A673 (cell line): ENCODE results near the gene ATXN3. TPM values are rescaled to one million over a fixed set of nuclear protein-coding genes. Genes with fewer than 3 reads are reported as not detected.

Source experiments
- BruUV-seq: library from RNA; stranded (reverse); fragments of 400-500 nt; replicated peaks from 2 replicates; lab custom pipeline; 2021; lab: Mats Ljungman, UMichigan
- CTCF ChIA-PET: fragments of 300-600 bp; sonication (Branson Sonifier 250); formaldehyde crosslinking; loops from one replicate; lab custom pipeline; 2022; ENCODE audit warnings: antibody characterized with exemption; lab: Charles Lee
- POLR2A ChIA-PET: fragments of 300-600 bp; sonication (Branson Sonifier 250); formaldehyde crosslinking; loops from one replicate; lab custom pipeline; 2022; ENCODE audit warnings: antibody characterized with exemption; ENCODE audit not compliant: low non-redundant PET; lab: Charles Lee
- DNase-seq: peaks from one replicate; pipeline ENCODE4 v3.0.0-alpha.2; 2015; ENCODE audit warnings: low spot score
- H3K27ac ChIP-seq: fragments of 200-600 bp; sonication (generic); 2 replicates; pipeline ENCODE4 v1.5.1; 2016; ENCODE audit warnings: mixed run types, low read depth, mild to moderate bottlenecking, mixed read lengths, antibody characterized with exemption, low read length; ENCODE audit not compliant: poor library complexity, severe bottlenecking
- H3K27me3 ChIP-seq: fragments of 200-600 bp; sonication (generic); replicated peaks from 2 replicates; pipeline ENCODE4 v1.6.1; 2017; ENCODE audit warnings: mixed run types, low read depth, mild to moderate bottlenecking, mixed read lengths, antibody characterized with exemption, low read length; ENCODE audit not compliant: insufficient read depth, poor library complexity
- H3K36me3 ChIP-seq: fragments of 200-600 bp; sonication (generic); 2 replicates; pipeline ENCODE4 v1.6.1; 2016; ENCODE audit warnings: mixed run types, mild to moderate bottlenecking, mixed read lengths, antibody characterized with exemption, low read length; ENCODE audit not compliant: insufficient read depth, poor library complexity, severe bottlenecking
- H3K4me1 ChIP-seq: fragments of 200-600 bp; sonication (generic); 2 replicates; pipeline ENCODE4 v1.6.1; 2017; ENCODE audit warnings: mixed run types, mild to moderate bottlenecking, mixed read lengths, antibody characterized with exemption, low read length; ENCODE audit not compliant: insufficient read depth, poor library complexity, severe bottlenecking
- H3K4me3 ChIP-seq: fragments of 200-600 bp; sonication (generic); 2 replicates; pipeline ENCODE4 v1.5.1; 2016; ENCODE audit warnings: low read depth, mixed run types, mild to moderate bottlenecking, mixed read lengths, low read length; ENCODE audit not compliant: poor library complexity, severe bottlenecking
- H3K9me3 ChIP-seq: fragments of 200-600 bp; sonication (generic); 2 replicates; pipeline ENCODE4 v1.6.1; 2016; ENCODE audit warnings: mixed run types, low read depth, mild to moderate bottlenecking, mixed read lengths, antibody characterized with exemption, low read length; ENCODE audit not compliant: poor library complexity, severe bottlenecking
- EZH2 ChIP-seq: fragments of 200-600 bp; sonication (generic); IDR thresholded peaks from 2 replicates; pipeline ENCODE4 v1.6.1; 2017; ENCODE audit warnings: borderline replicate concordance, low read depth, mild to moderate bottlenecking, mixed read lengths, antibody characterized with exemption, low read length; ENCODE audit not compliant: poor library complexity, severe bottlenecking
- intact Hi-C: fragments of 100-400 bp; cut with micrococcal nuclease; formaldehyde crosslinking; loops from one replicate; pipeline ENCODE4 v1.10.0; 2022; ENCODE audit not compliant: unreplicated experiment
- total RNA-seq: library from RNA; stranded (reverse); gene quantifications from 2 replicates; pipeline ENCODE4 v1.2.3, GENCODE V29; 2021
- TF ChIP-seq, protein P1 (sequence below): fragments of 300-800, 200-600 bp; sonication (generic); conservative IDR thresholded peaks from 2 replicates; pipeline ENCODE4 v1.5.1; 2017; ENCODE audit warnings: low read depth, mild to moderate bottlenecking, antibody characterized with exemption, low read length, moderate library complexity, mixed read lengths

ATXN3 gene
- total RNA-seq, 1 experiment from 2014 or later: 27.3 TPM

- no peaks in the 10 kb centered on the region for H3K4me1 ChIP-seq
- DNase-seq: no peak
- H3K27ac ChIP-seq: no peak overlapping the region
- H3K36me3 ChIP-seq: peaks cover 38% of the 10 kb centered on the region
- ChIA-PET CTCF (no interaction called here), POLR2A (no interaction called here)
- intact Hi-C loops: no loop called here
- H3K27me3 ChIP-seq: no peaks in the 10 kb centered on the region
- no TSS peak for BruUV-seq
- H3K9me3 ChIP-seq: no peaks in the 10 kb centered on the region
- H3K4me3 ChIP-seq: no peak overlapping the region
- TF ChIP-seq, protein P1, sequence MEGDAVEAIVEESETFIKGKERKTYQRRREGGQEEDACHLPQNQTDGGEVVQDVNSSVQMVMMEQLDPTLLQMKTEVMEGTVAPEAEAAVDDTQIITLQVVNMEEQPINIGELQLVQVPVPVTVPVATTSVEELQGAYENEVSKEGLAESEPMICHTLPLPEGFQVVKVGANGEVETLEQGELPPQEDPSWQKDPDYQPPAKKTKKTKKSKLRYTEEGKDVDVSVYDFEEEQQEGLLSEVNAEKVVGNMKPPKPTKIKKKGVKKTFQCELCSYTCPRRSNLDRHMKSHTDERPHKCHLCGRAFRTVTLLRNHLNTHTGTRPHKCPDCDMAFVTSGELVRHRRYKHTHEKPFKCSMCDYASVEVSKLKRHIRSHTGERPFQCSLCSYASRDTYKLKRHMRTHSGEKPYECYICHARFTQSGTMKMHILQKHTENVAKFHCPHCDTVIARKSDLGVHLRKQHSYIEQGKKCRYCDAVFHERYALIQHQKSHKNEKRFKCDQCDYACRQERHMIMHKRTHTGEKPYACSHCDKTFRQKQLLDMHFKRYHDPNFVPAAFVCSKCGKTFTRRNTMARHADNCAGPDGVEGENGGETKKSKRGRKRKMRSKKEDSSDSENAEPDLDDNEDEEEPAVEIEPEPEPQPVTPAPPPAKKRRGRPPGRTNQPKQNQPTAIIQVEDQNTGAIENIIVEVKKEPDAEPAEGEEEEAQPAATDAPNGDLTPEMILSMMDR: no peak
- TF ChIP-seq EZH2: no peak
Observed at GRCh38 chr14:92014040-92014439, 92.3 kb downstream of the ATXN3 start.

DNA sequence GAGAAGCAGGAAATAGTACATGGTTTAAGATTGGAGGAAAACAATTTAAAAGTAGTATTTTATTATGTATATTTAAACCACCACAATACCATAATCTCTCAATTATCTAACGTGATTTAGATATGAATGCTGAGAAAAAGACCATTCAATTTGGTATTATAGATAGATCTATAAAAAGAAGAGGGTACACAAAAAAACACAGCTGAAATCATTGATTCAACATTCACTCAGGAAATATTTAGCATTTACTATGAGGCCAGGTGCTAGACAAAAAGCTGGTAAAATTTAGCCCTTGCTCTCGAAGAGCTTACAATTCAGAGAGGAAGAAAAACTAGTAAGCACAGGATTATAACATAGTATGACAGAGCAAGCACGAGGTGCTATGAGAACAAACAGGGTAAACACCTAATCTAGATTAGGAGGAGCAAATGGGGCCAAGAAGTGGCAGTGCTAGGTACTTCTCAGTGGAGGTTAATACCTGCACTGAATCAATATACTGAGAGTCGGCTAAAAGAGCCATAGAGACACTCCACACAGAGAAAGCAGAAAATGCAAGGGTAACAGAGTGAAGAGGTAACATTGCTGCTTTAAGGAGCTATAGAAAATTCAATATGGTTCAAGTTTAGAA, 94.1 kb downstream of the ATXN3 start:
- ChIA-PET POLR2A (no interaction called here), CTCF (no interaction called here)
- BruUV-seq: no TSS peak
- TF ChIP-seq, protein P1: no peak
- no peak for TF ChIP-seq EZH2
- Histone ChIP-seq H3K4me1 (no peaks in the 10 kb centered on the region), H3K27ac (no peak overlapping the region), H3K4me3 (no peak overlapping the region), H3K36me3 (peaks cover 38% of the 10 kb centered on the region), H3K27me3 (no peaks in the 10 kb centered on the region), H3K9me3 (no peaks in the 10 kb centered on the region)
- intact Hi-C loops: no loop called here
- no peak for DNase-seq

- Histone ChIP-seq H3K27me3 (no peaks in the 10 kb centered on the region), H3K4me1 (no peaks in the 10 kb centered on the region), H3K36me3 (peaks cover 22% of the 10 kb centered on the region), H3K4me3 (no peak overlapping the region), H3K27ac (no peak overlapping the region), H3K9me3 (no peaks in the 10 kb centered on the region)
- POLR2A ChIA-PET: no interaction called here
- CTCF ChIA-PET: no interaction called here
- intact Hi-C loops: no loop called here
- no TSS peak for BruUV-seq
- no peak for DNase-seq
- TF ChIP-seq, protein P1: no peak
- TF ChIP-seq EZH2: no peak
Observed at GRCh38 chr14:92010644-92011043, 95.7 kb downstream of the ATXN3 start.
